Activated CD8-positive, alpha-beta T cell treated with anti-CD3 and anti-CD28 coated beads for 36 hours (primary cell): ENCODE data around the gene PIM1. TPM values are rescaled to one million over a fixed set of nuclear protein-coding genes. Genes with fewer than 3 reads are reported as not detected.
A peak's percentile ranks its signal among the peaks of the same experiment; 100 is the strongest.

Experiments used
- ATAC-seq: fragments of 200-7000 bp; cut with Tn5 transposase; one replicate; pipeline ENCODE4 v1.10.0; 2021; ENCODE audit warnings: mild to moderate bottlenecking, moderate library complexity
- CTCF ChIA-PET: fragments of 350-600 bp; sonication (Branson Sonifier 250); formaldehyde crosslinking; loops from one replicate; lab custom pipeline; 2021; ENCODE audit warnings: antibody characterized with exemption; lab: Charles Lee
- POLR2A ChIA-PET: fragments of 350-600 bp; sonication (Branson Sonifier 250); formaldehyde crosslinking; loops from one replicate; lab custom pipeline; 2021; ENCODE audit warnings: antibody characterized with exemption; lab: Charles Lee
- DNase-seq: peaks from one replicate; pipeline ENCODE4 v3.0.0-alpha.2; 2020
- H3K27ac Mint-ChIP-seq: one replicate; pipeline ENCODE4 v1.8.0; 2021; ENCODE audit warnings: mild to moderate bottlenecking, mixed read lengths
- H3K27me3 Mint-ChIP-seq: one replicate; pipeline ENCODE4 v1.8.0; 2021; ENCODE audit warnings: mixed read lengths
- H3K36me3 Mint-ChIP-seq: one replicate; pipeline ENCODE4 v1.8.0; 2021; ENCODE audit warnings: low read depth, mixed read lengths
- H3K4me1 Mint-ChIP-seq: one replicate; pipeline ENCODE4 v1.8.0; 2021; ENCODE audit warnings: low read depth, mixed read lengths
- H3K4me3 Mint-ChIP-seq: one replicate; pipeline ENCODE4 v1.8.0; 2021; ENCODE audit warnings: mild to moderate bottlenecking, moderate library complexity, mixed read lengths
- H3K9me3 Mint-ChIP-seq: one replicate; pipeline ENCODE4 v1.8.0; 2021; ENCODE audit warnings: mixed read lengths
- intact Hi-C: fragments of 100-400 bp; cut with micrococcal nuclease; formaldehyde crosslinking; loops from one replicate; pipeline ENCODE4 v1.10.0; 2022
- total RNA-seq, 2 experiments: library from RNA; stranded (reverse); gene quantifications; one replicate each; pipeline ENCODE4 v1.2.3, GENCODE V29; 2021
- TF ChIP-seq, protein P1 (sequence below): fragments of 200-600 bp; IDR thresholded peaks from one replicate; pipeline ENCODE4 v1.8.0; 2022; ENCODE audit warnings: antibody characterized with exemption, mild to moderate bottlenecking

The PIM1 gene
- total RNA-seq, 2 experiments from 2014 or later: 293 to 305 TPM

DNA sequence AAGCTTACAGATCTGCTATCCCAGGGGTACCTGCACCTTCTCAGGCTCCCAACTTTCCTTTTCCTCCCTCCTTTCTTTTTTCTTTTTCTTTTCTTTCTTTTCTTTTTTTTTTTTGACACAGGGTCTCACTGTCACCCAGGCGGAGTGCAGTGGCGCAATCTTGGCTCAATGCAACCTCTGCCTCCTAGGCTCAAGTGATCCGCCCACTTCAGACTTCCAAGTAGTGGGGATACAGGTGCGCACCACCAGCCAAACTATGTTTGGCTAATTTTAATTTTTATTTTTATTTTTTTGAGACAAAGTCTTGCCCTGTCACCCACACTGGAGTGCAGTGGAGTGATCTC lies 36.0 kb downstream of the PIM1 start:
- H3K36me3 Mint-ChIP-seq: no peaks in the 10 kb centered on the region
- H3K9me3 Mint-ChIP-seq: no peaks in the 10 kb centered on the region
- POLR2A ChIA-PET: interaction anchor here (0.7 to 11.8 kb wide), 9 partner anchors 16 to 188 kb away, joined by 3 to 222 read pairs (median 6); partner anchors contain the start of gene PIM1
- DNase-seq: no peak
- TF ChIP-seq, protein P1, sequence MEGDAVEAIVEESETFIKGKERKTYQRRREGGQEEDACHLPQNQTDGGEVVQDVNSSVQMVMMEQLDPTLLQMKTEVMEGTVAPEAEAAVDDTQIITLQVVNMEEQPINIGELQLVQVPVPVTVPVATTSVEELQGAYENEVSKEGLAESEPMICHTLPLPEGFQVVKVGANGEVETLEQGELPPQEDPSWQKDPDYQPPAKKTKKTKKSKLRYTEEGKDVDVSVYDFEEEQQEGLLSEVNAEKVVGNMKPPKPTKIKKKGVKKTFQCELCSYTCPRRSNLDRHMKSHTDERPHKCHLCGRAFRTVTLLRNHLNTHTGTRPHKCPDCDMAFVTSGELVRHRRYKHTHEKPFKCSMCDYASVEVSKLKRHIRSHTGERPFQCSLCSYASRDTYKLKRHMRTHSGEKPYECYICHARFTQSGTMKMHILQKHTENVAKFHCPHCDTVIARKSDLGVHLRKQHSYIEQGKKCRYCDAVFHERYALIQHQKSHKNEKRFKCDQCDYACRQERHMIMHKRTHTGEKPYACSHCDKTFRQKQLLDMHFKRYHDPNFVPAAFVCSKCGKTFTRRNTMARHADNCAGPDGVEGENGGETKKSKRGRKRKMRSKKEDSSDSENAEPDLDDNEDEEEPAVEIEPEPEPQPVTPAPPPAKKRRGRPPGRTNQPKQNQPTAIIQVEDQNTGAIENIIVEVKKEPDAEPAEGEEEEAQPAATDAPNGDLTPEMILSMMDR: no peak
- peak overlapping the region; percentile 89 for H3K27ac Mint-ChIP-seq
- H3K4me1 Mint-ChIP-seq: peaks cover 80% of the 10 kb centered on the region
- no peaks in the 10 kb centered on the region for H3K27me3 Mint-ChIP-seq
- no peak overlapping the region for H3K4me3 Mint-ChIP-seq
- no peak for ATAC-seq
- CTCF ChIA-PET: interaction anchor here (0.8 to 23.4 kb wide), 7 partner anchors 9 to 321 kb away, joined by 3 to 784 read pairs (median 14); partner anchors contain the start of genes C6orf89 and PIM1
- intact Hi-C loops: loop anchor here (10.0 kb wide), 1 partner anchor 321 kb away; the partner anchor contains the start of gene C6orf89

DNA sequence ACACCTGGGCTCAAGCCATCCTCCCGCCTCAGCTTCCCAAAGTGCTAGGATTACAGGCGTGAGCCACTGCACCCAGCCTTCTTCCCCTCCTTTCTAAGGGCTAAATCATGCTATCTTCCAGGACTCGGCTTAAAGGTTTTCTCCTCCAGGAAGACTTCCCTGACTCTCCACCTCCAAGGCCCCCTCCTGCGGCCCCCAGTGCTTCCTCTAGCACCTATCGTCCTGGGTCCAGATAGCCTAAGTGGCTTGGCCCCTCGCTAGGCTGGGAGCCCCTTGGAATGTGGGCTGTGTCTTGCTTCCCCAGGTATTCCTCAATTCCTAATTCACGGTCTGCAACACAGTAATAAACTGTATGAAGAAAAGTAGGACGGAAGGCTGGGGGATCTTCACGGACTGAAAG lies 36.7 kb downstream of the PIM1 start:
- H3K4me1 Mint-ChIP-seq: peaks cover 78% of the 10 kb centered on the region
- no peaks in the 10 kb centered on the region for H3K27me3 Mint-ChIP-seq
- H3K9me3 Mint-ChIP-seq: no peaks in the 10 kb centered on the region
- ChIA-PET CTCF (interaction anchor here (1.0 to 23.4 kb wide), 9 partner anchors 7 to 321 kb away, joined by 3 to 784 read pairs (median 25); partner anchors contain the start of genes C6orf89 and PIM1), POLR2A (interaction anchor here (1.4 to 11.8 kb wide), 6 partner anchors 16 to 189 kb away, joined by 5 to 222 read pairs (median 8); partner anchors contain the start of gene PIM1)
- DNase-seq (no peak), ATAC-seq (no peak)
- no peak overlapping the region for H3K4me3 Mint-ChIP-seq
- intact Hi-C loops: loop anchor here (10.0 kb wide), 1 partner anchor 322 kb away; the partner anchor contains the start of gene C6orf89
- H3K36me3 Mint-ChIP-seq: no peaks in the 10 kb centered on the region
- TF ChIP-seq, protein P1: no peak
- H3K27ac Mint-ChIP-seq: peak overlapping the region; percentile 31

DNA sequence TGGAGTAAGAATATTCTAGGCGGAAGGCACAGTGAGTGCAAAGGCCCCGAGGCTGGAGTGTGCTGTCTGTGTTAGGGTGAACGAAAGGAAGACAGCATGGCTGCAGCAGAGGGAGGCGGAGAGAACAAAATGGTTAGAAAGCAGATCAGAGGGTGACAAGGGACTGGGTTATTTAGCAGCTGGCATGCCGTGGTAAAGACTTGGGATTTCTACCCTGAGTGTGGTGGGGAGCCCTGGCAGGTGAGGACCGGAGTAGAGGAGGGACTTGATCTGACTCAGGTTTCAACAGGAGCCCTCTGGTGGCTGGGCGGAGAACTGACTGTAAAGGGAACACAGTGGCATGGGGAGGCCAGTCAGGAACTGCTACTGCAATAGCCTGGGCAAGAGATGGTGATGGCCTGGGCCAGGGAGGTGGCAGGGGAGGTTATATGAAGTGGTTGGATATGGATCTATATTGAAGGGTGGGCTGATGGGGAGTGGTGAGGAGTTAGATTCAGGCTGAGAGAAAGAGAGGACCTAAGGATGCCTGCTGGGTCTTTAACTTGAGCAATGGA lies 38.0 kb downstream of the PIM1 start:
- TF ChIP-seq, protein P1: peak; percentile 93
- ChIA-PET POLR2A (interaction anchor here (1.5 to 11.8 kb wide), 6 partner anchors 9 to 189 kb away, joined by 4 to 222 read pairs (median 12); partner anchors contain the start of gene PIM1), CTCF (interaction anchor here (0.6 to 23.4 kb wide), 15 partner anchors 9 to 449 kb away, joined by 3 to 784 read pairs (median 4); partner anchors contain the start of genes PIM1, TBC1D22B and TMEM217)
- H3K27ac Mint-ChIP-seq: peak overlapping the region; percentile 86
- DNase-seq (peak; percentile 97), ATAC-seq (peak; percentile 76)
- H3K4me1 Mint-ChIP-seq: peaks cover 65% of the 10 kb centered on the region
- no peaks in the 10 kb centered on the region for H3K36me3 Mint-ChIP-seq
- no peak overlapping the region for H3K4me3 Mint-ChIP-seq
- H3K27me3 Mint-ChIP-seq: no peaks in the 10 kb centered on the region
- intact Hi-C loops: loop anchor here (2.0 to 10.0 kb wide), 3 partner anchors 35 to 323 kb away; partner anchors contain the start of gene C6orf89
- no peaks in the 10 kb centered on the region for H3K9me3 Mint-ChIP-seq

DNA sequence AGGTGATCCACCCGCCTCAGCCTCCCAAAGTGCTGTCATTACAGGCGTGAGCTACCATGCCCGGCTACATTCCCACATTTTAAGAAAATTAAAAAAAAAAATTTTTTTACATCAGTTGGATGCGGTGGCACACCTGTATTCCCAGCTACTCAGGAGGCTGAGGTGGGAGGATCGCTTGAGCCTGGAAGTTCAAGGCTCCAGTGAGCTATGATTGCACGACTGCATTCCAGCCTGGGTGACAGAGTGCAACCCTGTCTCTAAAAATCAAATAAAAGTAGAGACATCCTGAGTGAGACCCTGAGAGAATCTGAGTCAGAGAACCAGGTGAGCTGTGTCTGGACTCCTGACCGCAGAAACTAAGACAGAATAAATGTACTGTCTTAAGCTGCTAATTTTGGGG lies 38.8 kb downstream of the PIM1 start:
- H3K27ac Mint-ChIP-seq: peak overlapping the region; percentile 89
- H3K4me1 Mint-ChIP-seq: peaks cover 60% of the 10 kb centered on the region
- H3K36me3 Mint-ChIP-seq: no peaks in the 10 kb centered on the region
- H3K4me3 Mint-ChIP-seq: no peak overlapping the region
- POLR2A ChIA-PET: interaction anchor here (0.6 to 11.8 kb wide), 12 partner anchors 10 to 190 kb away, joined by 3 to 222 read pairs (median 6); partner anchors contain the start of gene PIM1
- no peak for DNase-seq
- no peaks in the 10 kb centered on the region for H3K27me3 Mint-ChIP-seq
- TF ChIP-seq, protein P1: no peak
- ATAC-seq: no peak
- intact Hi-C loops: loop anchor here (2.0 to 10.0 kb wide), 3 partner anchors 36 to 324 kb away; partner anchors contain the start of gene C6orf89
- CTCF ChIA-PET: interaction anchor here (0.7 to 23.4 kb wide), 24 partner anchors 9 to 450 kb away, joined by 3 to 784 read pairs (median 6); partner anchors contain the start of genes PIM1 and PPIL1
- no peaks in the 10 kb centered on the region for H3K9me3 Mint-ChIP-seq
